H1 (cell line): ENCODE results near the gene TMEM232. TPM values are rescaled to one million over a fixed set of nuclear protein-coding genes. Genes with fewer than 3 reads are reported as not detected.

Source experiments
- CTCF ChIA-PET: fragments of 300-600 bp; sonication (Branson Sonifier 250); formaldehyde crosslinking; loops from one replicate; lab custom pipeline; 2021; ENCODE audit not compliant: partially characterized antibody; lab: Charles Lee
- POLR2A ChIA-PET: fragments of 300-600 bp; sonication (Branson Sonifier 250); formaldehyde crosslinking; loops from one replicate; lab custom pipeline; 2021; ENCODE audit warnings: inconsistent platforms; ENCODE audit not compliant: partially characterized antibody; lab: Charles Lee
- DNase-seq, 2 experiments: peaks; one replicate each; pipeline versions ENCODE4 v3.0.0 to v3.0.0-alpha.2; 2010 to 2022; ENCODE audit warnings: low spot score in 2 of 2, low read depth in 1 of 2, mixed read lengths in 1 of 2
- FAIRE-seq: peaks from 2 replicates; lab custom pipeline; 2011; peaks lifted over from hg19 to GRCh38; lab: Jason Lieb, UNC
- H2AFZ ChIP-seq: 2 replicates; pipeline ENCODE4 v1.8.1; 2012; ENCODE audit warnings: low read length, inconsistent platforms
- H2AK5ac ChIP-seq: 2 replicates; pipeline ENCODE4 v1.6.1; 2013; ENCODE audit warnings: low read depth, low read length
- H2BK120ac ChIP-seq: replicated peaks from 2 replicates; pipeline ENCODE3; 2013; ENCODE audit warnings: low read depth, low read length, inconsistent platforms
- H2BK12ac ChIP-seq: 2 replicates; pipeline ENCODE4 v1.6.1; 2013; ENCODE audit warnings: low read depth, low read length
- H2BK15ac ChIP-seq: 2 replicates; pipeline ENCODE4 v1.6.1; 2013; ENCODE audit warnings: low read length
- H2BK20ac ChIP-seq: 2 replicates; pipeline ENCODE4 v1.6.1; 2013; ENCODE audit warnings: low read length
- H2BK5ac ChIP-seq: 2 replicates; pipeline ENCODE4 v1.6.1; 2013; ENCODE audit warnings: low read depth, low read length
- H3K14ac ChIP-seq: 2 replicates; pipeline ENCODE4 v1.6.1; 2013; ENCODE audit warnings: inconsistent platforms; ENCODE audit not compliant: insufficient read length
- H3K18ac ChIP-seq: 2 replicates; pipeline ENCODE4 v1.6.1; 2013; ENCODE audit warnings: low read length; ENCODE audit errors: extremely low read depth
- H3K23ac ChIP-seq: 2 replicates; pipeline ENCODE4 v1.6.1; 2013; ENCODE audit warnings: inconsistent platforms; ENCODE audit not compliant: insufficient read length
- H3K23me2 ChIP-seq: 2 replicates; pipeline ENCODE4 v1.6.1; 2013; ENCODE audit warnings: low read depth, low read length
- H3K27ac ChIP-seq: 2 replicates; pipeline ENCODE4 v1.6.1; 2011; ENCODE audit warnings: low read depth, low read length, inconsistent platforms
- H3K27me3 ChIP-seq, 4 experiments: replicated peaks in 1 of 4; 1 replicate in 1 of 4; 2 replicates in 3 of 4; pipeline versions ENCODE4 v1.6.1 to v1.8.1; 2011 to 2013; ENCODE audit warnings: low read length in 3 of 4, mild to moderate bottlenecking in 3 of 4, inconsistent platforms in 2 of 4, mixed read lengths in 2 of 4, moderate library complexity in 1 of 4; ENCODE audit not compliant: control insufficient read depth in 3 of 4, insufficient read depth in 3 of 4; ENCODE audit errors: extremely low read depth in 1 of 4
- H3K36me3 ChIP-seq, 4 experiments: 2 replicates each; pipeline versions ENCODE4 v1.6.1 to v1.8.1; 2011 to 2013; ENCODE audit warnings: mild to moderate bottlenecking in 4 of 4, low read length in 3 of 4, moderate library complexity in 2 of 4, control low read depth in 1 of 4, inconsistent platforms in 1 of 4; ENCODE audit not compliant: insufficient read depth in 4 of 4, control insufficient read depth in 2 of 4
- H3K4ac ChIP-seq: replicated peaks from 2 replicates; pipeline ENCODE3; 2013; ENCODE audit warnings: low read length, low read depth, mixed read lengths, inconsistent platforms; ENCODE audit not compliant: insufficient read length
- H3K4me1 ChIP-seq, 4 experiments: replicated peaks in 1 of 4; 1 replicate in 1 of 4; 2 replicates in 3 of 4; pipeline versions ENCODE4 v1.6.1 to v1.8.1; 2011 to 2013; ENCODE audit warnings: low read length in 3 of 4, inconsistent platforms in 2 of 4, mixed read lengths in 1 of 4; ENCODE audit not compliant: insufficient read depth in 4 of 4, control insufficient read depth in 3 of 4
- H3K4me2 ChIP-seq, 2 experiments: 2 replicates each; pipeline versions ENCODE4 v1.6.1 to v1.8.1; 2011 to 2013; ENCODE audit warnings: low read depth in 2 of 2, low read length in 2 of 2, control low read depth in 1 of 2, inconsistent platforms in 1 of 2, mild to moderate bottlenecking in 1 of 2; ENCODE audit not compliant: insufficient read depth in 1 of 2
- H3K4me3 ChIP-seq, 4 experiments: fragments of 200-600, 300-600 bp in 1 of 4; sonication (generic), shearing (Covaris generic), sonication (Bioruptor Twin) in 1 of 4; 2 replicates each; pipeline versions ENCODE4 v1.5.1 to v1.8.1; 2011 to 2016; ENCODE audit warnings: low read length in 4 of 4, low read depth in 3 of 4, control low read depth in 2 of 4, inconsistent platforms in 2 of 4, mild to moderate bottlenecking in 2 of 4, mixed read lengths in 1 of 4, moderate library complexity in 1 of 4; ENCODE audit not compliant: insufficient read depth in 2 of 4; ENCODE audit errors: extremely low read depth in 1 of 4
- H3K56ac ChIP-seq: replicated peaks from 2 replicates; pipeline ENCODE3; 2013; ENCODE audit warnings: low read depth, mild to moderate bottlenecking, mixed read lengths, low read length, inconsistent platforms; ENCODE audit not compliant: insufficient read length
- H3K79me1 ChIP-seq: 2 replicates; pipeline ENCODE4 v1.6.1; 2013; ENCODE audit warnings: low read depth, low read length, control low read depth
- H3K79me2 ChIP-seq, 2 experiments: 2 replicates each; pipeline versions ENCODE4 v1.6.1 to v1.8.1; 2012 to 2013; ENCODE audit warnings: low read length in 2 of 2, mild to moderate bottlenecking in 2 of 2, inconsistent platforms in 1 of 2; ENCODE audit not compliant: insufficient read depth in 2 of 2, control insufficient read depth in 1 of 2
- H3K9ac ChIP-seq, 4 experiments: replicated peaks in 1 of 4; 1 replicate in 1 of 4; 2 replicates in 3 of 4; pipeline versions ENCODE4 v1.6.1 to v1.8.1; 2011 to 2013; ENCODE audit warnings: low read depth in 3 of 4, low read length in 3 of 4, control low read depth in 2 of 4, mild to moderate bottlenecking in 2 of 4, moderate library complexity in 2 of 4, inconsistent platforms in 1 of 4; ENCODE audit errors: extremely low read depth in 1 of 4
- H3K9me3 ChIP-seq, 2 experiments: 2 replicates each; pipeline versions ENCODE4 v1.6.1 to v1.8.1; 2012 to 2013; ENCODE audit warnings: mild to moderate bottlenecking in 2 of 2, moderate library complexity in 2 of 2, control low read depth in 1 of 2, inconsistent platforms in 1 of 2, low read depth in 1 of 2, low read length in 1 of 2, mixed read lengths in 1 of 2; ENCODE audit not compliant: insufficient read depth in 2 of 2
- H4K20me1 ChIP-seq, 2 experiments: replicated peaks in 1 of 2; 2 replicates each; pipeline versions ENCODE3 to v1.8.1; 2011 to 2013; ENCODE audit warnings: inconsistent platforms in 2 of 2, low read length in 2 of 2, mild to moderate bottlenecking in 1 of 2; ENCODE audit not compliant: insufficient read depth in 2 of 2, control insufficient read depth in 1 of 2
- H4K5ac ChIP-seq: 2 replicates; pipeline ENCODE4 v1.6.1; 2013; ENCODE audit warnings: low read length, low read depth, mixed read lengths, inconsistent platforms; ENCODE audit not compliant: insufficient read length
- H4K8ac ChIP-seq: 2 replicates; pipeline ENCODE4 v1.8.0; 2013; ENCODE audit warnings: mild to moderate bottlenecking, moderate library complexity, low read length, inconsistent platforms; ENCODE audit not compliant: insufficient read depth; ENCODE audit errors: extremely low read depth
- H4K91ac ChIP-seq: replicated peaks from 2 replicates; pipeline ENCODE3; 2013; ENCODE audit warnings: low read length, mixed read lengths, inconsistent platforms; ENCODE audit not compliant: insufficient read length
- GABPA ChIP-seq: IDR thresholded peaks from 2 replicates; pipeline ENCODE4 v1.6.1; 2011; ENCODE audit warnings: mild to moderate bottlenecking, low read length, moderate library complexity, borderline replicate concordance; ENCODE audit not compliant: insufficient read depth
- JUND ChIP-seq: IDR thresholded peaks from 2 replicates; pipeline ENCODE4 v1.6.1; 2011; ENCODE audit warnings: mild to moderate bottlenecking, improper control_type of control experiment, low read length
- KDM4A ChIP-seq: IDR thresholded peaks from one replicate; pipeline ENCODE4 v1.7.1; 2012; ENCODE audit warnings: low read depth, mild to moderate bottlenecking, moderate library complexity, low read length, inconsistent platforms; ENCODE audit not compliant: severe bottlenecking
- POLR2AphosphoS5 ChIP-seq: IDR thresholded peaks from 2 replicates; pipeline ENCODE4 v1.6.1; 2011; ENCODE audit warnings: low read depth, low read length
- RAD21 ChIP-seq, 2 experiments: IDR thresholded peaks in 1 of 2; conservative IDR thresholded peaks in 1 of 2; 2 replicates each; pipeline ENCODE4 v1.6.1; 2011; ENCODE audit warnings: low read depth in 2 of 2, low read length in 2 of 2, improper control_type of control experiment in 1 of 2, inconsistent platforms in 1 of 2, mild to moderate bottlenecking in 1 of 2, moderate library complexity in 1 of 2
- RFX5 ChIP-seq: IDR thresholded peaks from 2 replicates; pipeline ENCODE4 v1.6.1; 2011; ENCODE audit warnings: low read depth, low read length, improper control_type of control experiment, borderline replicate concordance
- SAP30 ChIP-seq: fragments of 300-600 bp; sonication (generic); IDR thresholded peaks from 2 replicates; pipeline ENCODE4 v1.7.1; 2012; ENCODE audit warnings: low read length, moderate library complexity, mild to moderate bottlenecking, inconsistent platforms; ENCODE audit not compliant: insufficient read depth, insufficient replicate concordance
- SIN3A ChIP-seq, 2 experiments: IDR thresholded peaks in 1 of 2; conservative IDR thresholded peaks in 1 of 2; 2 replicates each; pipeline ENCODE4 v1.6.1; 2011 to 2012; ENCODE audit warnings: low read length in 2 of 2, improper control_type of control experiment in 1 of 2, low read depth in 1 of 2, mild to moderate bottlenecking in 1 of 2
- SP2 ChIP-seq: IDR thresholded peaks from 2 replicates; pipeline ENCODE4 v1.6.1; 2012; ENCODE audit warnings: mild to moderate bottlenecking, low read length, inconsistent platforms
- WGBS, 2 experiments: shearing (Covaris generic) in 1 of 2; methylation state at CpG; one replicate each; pipeline versions ENCODE4 v1.1.6 to v1.1.7; 2013 to 2015; ENCODE audit warnings: low lambda C conversion rate in 2 of 2, mixed read lengths in 2 of 2, inconsistent platforms in 1 of 2, low coverage in 1 of 2, missing lambda C conversion rate in 1 of 2; ENCODE audit not compliant: insufficient replicate concordance in 2 of 2, insufficient coverage in 1 of 2, insufficient read length in 1 of 2; ENCODE audit errors: extremely low coverage in 1 of 2, missing lambda C conversion rate in 1 of 2; 5-methylcytosine and 5-hydroxymethylcytosine counted together
- polyA plus RNA-seq, 7 experiments: library from polyadenylated mRNA; depleted of rRNA in 3 of 7; stranded (reverse) in 5 of 7; unstranded in 2 of 7; fragments of >200 nt in 5 of 7; fragments of 200-250 nt in 2 of 7; gene quantifications; 1 replicate in 5 of 7; 2 replicates in 1 of 7; 4 replicates in 1 of 7; pipeline versions ENCODE4 v1.2.1 to v1.2.3, GENCODE V29; 2011 to 2013; ENCODE audit warnings: missing spikeins in 2 of 7, mixed read lengths in 2 of 7
- total RNA-seq: library from RNA; stranded (reverse); fragmentation: NEBNext Ultra II Directional; extraction: Animal tissue kit (Norgen Biotek cat#: 25700); gene quantifications from 2 replicates; pipeline ENCODE4 v1.2.1, GENCODE V29; 2021
- TF ChIP-seq, protein P1 (sequence below): IDR thresholded peaks from 2 replicates; pipeline ENCODE4 v1.6.1; 2012; ENCODE audit warnings: low read length, inconsistent platforms
- TF ChIP-seq, protein P2 (sequence below): IDR thresholded peaks from 2 replicates; pipeline ENCODE4 v1.6.1; 2012; ENCODE audit warnings: inconsistent platforms

TMEM232 gene
- total and polyA plus RNA-seq, 2 of the 8 experiments (the other 6 are each of a cell fraction or from before 2014, with no cell fraction given) = 0.38 to 1.3 TPM

DNA sequence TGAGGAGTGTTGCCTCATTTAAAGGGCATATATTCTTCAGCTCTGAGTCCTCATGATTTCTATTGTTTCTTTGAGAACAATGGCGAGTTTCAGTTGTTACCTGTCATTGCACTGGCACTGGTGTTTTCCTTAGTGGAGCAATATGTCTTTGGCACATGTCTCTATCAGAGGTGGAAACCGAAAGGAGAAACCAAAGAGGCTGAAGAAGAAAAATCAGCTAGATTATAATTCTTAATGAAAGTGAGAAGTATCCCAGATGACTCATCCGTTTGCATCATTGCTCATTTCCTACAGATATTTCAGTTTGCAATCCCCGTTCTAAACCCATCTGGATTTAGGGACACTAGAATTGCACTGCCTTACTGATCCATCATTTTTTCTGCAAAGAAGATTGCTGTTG lies 324.6 kb downstream of the TMEM232 start:
- Histone ChIP-seq H2BK20ac (no peak overlapping the region), H4K5ac (no peak overlapping the region), H4K91ac (no peak overlapping the region), H3K14ac (no peak overlapping the region), H3K79me2 (no peaks in the 10 kb centered on the region), H3K23me2 (no peaks in the 10 kb centered on the region), H3K18ac (no peak overlapping the region), H3K23ac (no peak overlapping the region), H2BK15ac (no peak overlapping the region), H4K20me1 (no peaks in the 10 kb centered on the region), H3K27me3 (no peaks in the 10 kb centered on the region), H2BK12ac (no peak overlapping the region), H2AK5ac (no peak overlapping the region), H3K9ac (no peak overlapping the region), H2BK120ac (no peak overlapping the region), H2BK5ac (no peak overlapping the region), H2AFZ (0 out of 2 replicates have a peak overlapping the region, but pooled peaks have one; percentile 51), H3K27ac (no peak overlapping the region), H3K4me1 (no peaks in the 10 kb centered on the region), H3K79me1 (no peaks in the 10 kb centered on the region), H4K8ac (no peak overlapping the region), H3K4me2 (no peak overlapping the region), H3K9me3 (no peaks in the 10 kb centered on the region), H3K4me3 (no peak overlapping the region), H3K56ac (no peak overlapping the region), H3K36me3 (no peaks in the 10 kb centered on the region), H3K4ac (no peak overlapping the region)
- DNase-seq = no peak
- WGBS, 2 experiments = 92% methylated on average over 4 of the region's 4 CpGs; no CpG with 5 or more reads in 1 of the 2 experiments
- no peak for FAIRE-seq
- ChIA-PET POLR2A (no interaction called here), CTCF (interaction anchor here (0.6 to 4.0 kb wide), 2 partner anchors 13 to 129 kb away, joined by 6 to 22 read pairs; no protein-coding TSS in a partner anchor)
- TF ChIP-seq POLR2AphosphoS5 = no peak
- no peak for TF ChIP-seq RAD21 (IDR thresholded peaks at IDR 0.05 in 1 of 2, conservative IDR thresholded peaks at IDR 0.05 in 1 of 2; ENCODE audit: low read depth in 2 of 2, low read length in 2 of 2)
- no peak for TF ChIP-seq SAP30
- no peak for TF ChIP-seq SIN3A (conservative IDR thresholded peaks at IDR 0.05 in 1 of 2, IDR thresholded peaks at IDR 0.05 in 1 of 2; ENCODE audit: low read depth in 1 of 2, low read length in 2 of 2)
- TF ChIP-seq JUND = no peak
- no peak for TF ChIP-seq KDM4A
- TF ChIP-seq, protein P1, sequence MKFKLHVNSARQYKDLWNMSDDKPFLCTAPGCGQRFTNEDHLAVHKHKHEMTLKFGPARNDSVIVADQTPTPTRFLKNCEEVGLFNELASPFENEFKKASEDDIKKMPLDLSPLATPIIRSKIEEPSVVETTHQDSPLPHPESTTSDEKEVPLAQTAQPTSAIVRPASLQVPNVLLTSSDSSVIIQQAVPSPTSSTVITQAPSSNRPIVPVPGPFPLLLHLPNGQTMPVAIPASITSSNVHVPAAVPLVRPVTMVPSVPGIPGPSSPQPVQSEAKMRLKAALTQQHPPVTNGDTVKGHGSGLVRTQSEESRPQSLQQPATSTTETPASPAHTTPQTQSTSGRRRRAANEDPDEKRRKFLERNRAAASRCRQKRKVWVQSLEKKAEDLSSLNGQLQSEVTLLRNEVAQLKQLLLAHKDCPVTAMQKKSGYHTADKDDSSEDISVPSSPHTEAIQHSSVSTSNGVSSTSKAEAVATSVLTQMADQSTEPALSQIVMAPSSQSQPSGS = no peak
- TF ChIP-seq SP2 = no peak
- TF ChIP-seq, protein P2, sequence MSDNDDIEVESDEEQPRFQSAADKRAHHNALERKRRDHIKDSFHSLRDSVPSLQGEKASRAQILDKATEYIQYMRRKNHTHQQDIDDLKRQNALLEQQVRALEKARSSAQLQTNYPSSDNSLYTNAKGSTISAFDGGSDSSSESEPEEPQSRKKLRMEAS = no peak
- TF ChIP-seq GABPA = no peak
- no peak for TF ChIP-seq RFX5
